Lung (tissue), 12 donors: ENCODE measurements around the gene SIN3A. TPM values are rescaled to one million over a fixed set of nuclear protein-coding genes. Genes with fewer than 3 reads are reported as not detected.
"Not testable (repeated sequence)": the region's sequence is repeated elsewhere in the genome, so short reads cannot be mapped to it uniquely, and the experiment has no call there.

ENCODE experiments used
- ATAC-seq: fragments of 200-7000 bp; cut with Tn5 transposase; one replicate; pipeline ENCODE4 v1.9.1; 2020; ENCODE audit warnings: moderate number of reproducible peaks; ENCODE audit not compliant: insufficient read depth, low FRiP score
- DNase-seq, 3 donors: peaks; one replicate each; pipeline ENCODE4 v3.0.0-alpha.2; 2013 to 2017
- H3K27ac ChIP-seq, 2 donors: one replicate each; pipeline ENCODE4 v1.5.1; 2013; ENCODE audit warnings: mild to moderate bottlenecking in 2 of 2, moderate library complexity in 2 of 2, control low read depth in 1 of 2, inconsistent platforms in 1 of 2, low read depth in 1 of 2, low read length in 1 of 2
- H3K27me3 ChIP-seq, 3 donors: one replicate each; pipeline ENCODE4 v1.5.1; 2013; ENCODE audit warnings: low read length in 2 of 3; ENCODE audit not compliant: control insufficient read depth in 3 of 3, insufficient read depth in 3 of 3
- H3K36me3 ChIP-seq, 4 donors: one replicate each; pipeline ENCODE4 v1.5.1; 2013; ENCODE audit warnings: low read length in 4 of 4, mild to moderate bottlenecking in 1 of 4, moderate library complexity in 1 of 4; ENCODE audit not compliant: control insufficient read depth in 4 of 4, insufficient read depth in 4 of 4
- H3K4me1 ChIP-seq, 5 donors: one replicate each; pipeline ENCODE4 v1.5.1; 2013; ENCODE audit warnings: low read length in 5 of 5, mild to moderate bottlenecking in 2 of 5, moderate library complexity in 1 of 5; ENCODE audit not compliant: control insufficient read depth in 5 of 5, insufficient read depth in 5 of 5
- H3K4me3 ChIP-seq: one replicate; pipeline ENCODE4 v1.5.1; 2013; ENCODE audit warnings: mild to moderate bottlenecking, control low read depth, moderate library complexity
- H3K9ac ChIP-seq, 2 donors: one replicate each; pipeline ENCODE4 v1.5.1; 2013; ENCODE audit warnings: low read length in 2 of 2, control low read depth in 1 of 2; ENCODE audit not compliant: insufficient read depth in 1 of 2
- H3K9me3 ChIP-seq, 4 donors: one replicate each; pipeline ENCODE4 v1.5.1; 2013; ENCODE audit warnings: low read length in 3 of 4, mild to moderate bottlenecking in 1 of 4, moderate library complexity in 1 of 4; ENCODE audit not compliant: control insufficient read depth in 4 of 4, insufficient read depth in 3 of 4
- CTCF ChIP-seq: IDR thresholded peaks from 2 replicates; pipeline ENCODE4 v1.5.1; 2012; ENCODE audit warnings: mild to moderate bottlenecking; ENCODE audit errors: control extremely low read depth, extremely low read depth
- WGBS, 2 donors: extraction: QIAGEN DNeasy Blood & Tissue Kit; methylation state at CpG; one replicate each; pipeline ENCODE4 v1.1.7; 2013; 5-methylcytosine and 5-hydroxymethylcytosine counted together
- polyA plus RNA-seq, 2 donors: library from polyadenylated mRNA; stranded (reverse); fragments of 200-250 nt; gene quantifications; one replicate each; pipeline ENCODE4 v1.2.1, GENCODE V29; 2013
- total RNA-seq, 2 donors: library from RNA; depleted of rRNA in 1 of 2; stranded (reverse); fragments of >200 nt in 1 of 2; gene quantifications; one replicate each; pipeline ENCODE4 v1.2.1, GENCODE V29; 2014 to 2021
- donor health status: control.
- donor health status: control.
- donor health status: Bipolar disorder and iron deficiency.
- donor health status: healthy.
- donor health status: DM: yes; HTN: yes; CAD: no.

The SIN3A gene
- total and polyA plus RNA-seq, 4 donors, result 9.8 to 86.1 (median 43.0) TPM

GRCh38 chr15:75335313-75335704, 116.2 kb downstream of the SIN3A start:
- no peaks in the 10 kb centered on the region for H3K9me3 ChIP-seq

GRCh38 chr15:75333654-75334419, 117.7 kb downstream of the SIN3A start:
- not testable (repeated sequence) for ATAC-seq, H3K9ac ChIP-seq, H3K27ac ChIP-seq, H3K27me3 ChIP-seq, H3K9me3 ChIP-seq, H3K36me3 ChIP-seq, H3K4me3 ChIP-seq, DNase-seq
- 90 to 95% methylated on average over 15 of the region's 15 CpGs for WGBS, 2 donors
- H3K4me1 ChIP-seq, result peaks cover 0 to 13% (median 4%) of the 10 kb centered on the region in 5 donors

More at GRCh38 chr15:75335313-75335704, 116.2 kb downstream of the SIN3A start:
- Histone ChIP-seq H3K27me3 (no peaks in the 10 kb centered on the region), H3K27ac (peak overlapping the region in 1 of 2 donors; percentile 76), H3K4me1 (peaks cover 0 to 13% (median 4%) of the 10 kb centered on the region in 5 donors), H3K36me3 (peaks cover 0 to 11% (median 0%) of the 10 kb centered on the region in 4 donors), H3K9ac (peak overlapping the region in 1 of 2 donors; percentile 55), H3K4me3 (no peak overlapping the region)
- DNase-seq, result no peak
- no peak for TF ChIP-seq CTCF
- 33 to 37% methylated on average over 3 of the region's 3 CpGs for WGBS, 2 donors
- ATAC-seq, result no peak

GRCh38 chr15:75332093-75332492, 119.4 kb downstream of the SIN3A start:
- H3K27ac ChIP-seq, H3K27me3 ChIP-seq, ATAC-seq, DNase-seq, H3K36me3 ChIP-seq, H3K9me3 ChIP-seq, H3K9ac ChIP-seq, H3K4me3 ChIP-seq: not testable (repeated sequence)
- WGBS, 2 donors, result 83 to 92% methylated on average over 7 of the region's 7 CpGs
- peaks cover 0 to 13% (median 4%) of the 10 kb centered on the region in 5 donors for H3K4me1 ChIP-seq

GRCh38 chr15:75329571-75329970, 121.9 kb downstream of the SIN3A start:
- no peaks in the 10 kb centered on the region for H3K36me3 ChIP-seq
- no peaks in the 10 kb centered on the region for H3K9me3 ChIP-seq
- WGBS, 2 donors, result 93 to 100% methylated on average over 2 of the region's 2 CpGs
- no peaks in the 10 kb centered on the region for H3K27me3 ChIP-seq
- H3K27ac ChIP-seq, result no peak overlapping the region
- DNase-seq (no peak), ATAC-seq (no peak)
- H3K4me1 ChIP-seq, result no peaks in the 10 kb centered on the region
- H3K4me3 ChIP-seq, result no peak overlapping the region
- no peak overlapping the region for H3K9ac ChIP-seq
- TF ChIP-seq CTCF, result no peak
